ENCODE results near the gene TRAT1.
"Not testable (repeated sequence)": the region's sequence is repeated elsewhere in the genome, so short reads cannot be mapped to it uniquely, and the experiment has no call there.

TRAT1 gene

DNA sequence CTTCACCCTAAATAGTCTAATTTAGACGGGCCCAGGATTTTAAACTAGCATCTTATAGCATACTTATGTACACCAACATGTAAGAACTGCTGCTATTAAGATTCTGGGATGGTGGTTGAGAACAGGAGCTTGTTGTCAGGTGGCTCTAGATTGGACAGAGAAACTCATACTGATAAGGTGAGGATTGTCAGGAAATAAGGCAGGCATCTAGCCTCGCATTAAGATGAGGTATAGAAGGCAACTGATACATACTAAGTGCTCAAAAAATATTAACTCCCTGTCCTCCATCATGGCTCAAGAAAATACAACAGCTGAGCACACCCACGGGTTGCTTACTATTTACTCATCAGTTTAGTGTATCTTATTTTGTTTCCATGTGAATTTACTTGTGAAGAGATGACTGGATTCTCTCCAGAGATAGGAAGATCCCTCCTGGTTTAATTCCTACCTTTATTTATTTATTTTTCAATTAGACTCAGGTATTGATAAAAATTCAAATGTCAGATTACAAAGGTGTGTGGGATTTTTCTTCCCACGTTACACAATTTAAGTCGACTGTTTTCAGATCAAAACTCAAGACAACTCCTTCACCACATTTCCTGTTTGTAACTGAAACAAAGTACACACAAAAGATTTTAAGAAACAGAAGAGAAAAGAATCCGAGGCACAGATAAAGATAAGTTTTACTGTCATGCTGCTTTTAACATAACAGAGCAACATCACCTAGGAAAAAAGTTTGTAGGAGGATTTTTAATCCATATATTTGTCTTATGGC, at the start of gene TRAT1:
Gene TRAT1 (plus strand): TSS at position 664 of the 775 bp plus-strand sequence. CDS start 142 bp downstream, outside the sequence.
- DNase-seq (ENCODE audit: low read depth in 2 of 2): no peak

DNA sequence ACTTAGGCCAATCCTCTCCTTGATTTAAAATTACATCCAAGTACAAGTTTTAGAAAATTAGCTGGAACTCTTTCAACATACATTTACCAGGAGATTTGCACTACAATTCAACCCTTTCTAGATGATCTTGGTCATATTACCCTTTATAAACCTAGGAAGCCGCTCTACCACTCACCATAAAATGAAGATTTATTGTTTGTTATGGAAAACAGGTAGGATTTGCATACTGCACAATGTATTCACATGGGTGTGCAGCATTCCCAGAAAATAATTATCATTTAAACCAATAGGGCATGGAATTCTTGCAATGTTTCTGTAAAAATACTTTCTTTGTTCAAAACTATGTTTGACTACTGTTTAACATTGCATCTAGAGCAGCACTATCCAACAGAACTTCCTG, 46.9 kb upstream of the TRAT1 start:
- DNase-seq (ENCODE audit: low read depth in 2 of 2): no peak

DNA sequence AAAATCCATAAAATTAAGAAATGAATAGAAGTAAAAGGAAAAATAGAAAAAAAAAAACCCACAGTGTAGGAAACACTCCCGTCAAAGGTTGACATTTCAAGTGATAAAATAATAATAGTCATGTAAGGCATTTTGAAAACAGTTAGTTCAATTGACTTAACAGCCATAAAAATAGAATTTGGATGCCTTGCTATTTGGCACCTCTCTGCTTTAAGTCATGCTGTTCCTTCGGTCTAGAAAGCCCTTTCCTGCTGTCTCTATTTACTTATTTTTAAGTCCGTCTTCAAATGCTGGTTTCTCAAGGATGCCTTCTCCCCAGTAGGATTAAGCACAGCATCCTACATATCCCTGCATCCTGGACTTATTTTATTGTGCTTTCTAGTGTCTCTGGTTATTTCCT, 43.1 kb upstream of the TRAT1 start:
- DNase-seq (ENCODE audit: low read depth in 2 of 2): no peak

GRCh38 chr3:108780235-108780634, 42.4 kb upstream of the TRAT1 start:
- DNase-seq (ENCODE audit: low read depth in 2 of 2): no peak

- DNase-seq (ENCODE audit: low read depth in 2 of 2): no peak
Measured at GRCh38 chr3:108791473-108791872, 31.1 kb upstream of the TRAT1 start.

- no peak for DNase-seq (ENCODE audit: low read depth in 2 of 2)
Measured at GRCh38 chr3:108804437-108804836, 18.1 kb upstream of the TRAT1 start.

- no peak for DNase-seq (ENCODE audit: low read depth in 2 of 2)
Measured at GRCh38 chr3:108804966-108805365, 17.6 kb upstream of the TRAT1 start.

DNA sequence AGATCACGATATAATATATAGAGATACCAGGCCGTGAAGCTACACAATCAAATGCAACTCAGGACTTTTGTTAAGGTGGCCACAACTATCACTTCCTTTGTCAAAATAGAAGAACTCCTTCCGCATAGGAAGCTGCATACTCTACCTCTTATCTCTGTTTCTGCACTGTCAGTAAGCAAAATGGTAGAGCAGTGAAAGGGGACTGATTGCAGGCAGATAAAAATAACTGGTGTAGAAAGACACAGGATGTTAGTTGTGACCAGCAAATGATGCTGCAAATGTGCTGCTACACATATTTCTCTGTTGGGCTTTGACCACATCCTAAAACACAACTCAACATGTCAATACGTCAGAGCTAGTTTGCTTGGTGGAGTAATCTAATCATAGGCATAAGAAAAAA, 16.3 kb upstream of the TRAT1 start:
- no peak for DNase-seq (ENCODE audit: low read depth in 2 of 2)

- peak in 1 of 2 donors; percentile 27 for DNase-seq (ENCODE audit: low read depth in 2 of 2)
Measured at GRCh38 chr3:108818404-108818803, 4.2 kb upstream of the TRAT1 start.

DNA sequence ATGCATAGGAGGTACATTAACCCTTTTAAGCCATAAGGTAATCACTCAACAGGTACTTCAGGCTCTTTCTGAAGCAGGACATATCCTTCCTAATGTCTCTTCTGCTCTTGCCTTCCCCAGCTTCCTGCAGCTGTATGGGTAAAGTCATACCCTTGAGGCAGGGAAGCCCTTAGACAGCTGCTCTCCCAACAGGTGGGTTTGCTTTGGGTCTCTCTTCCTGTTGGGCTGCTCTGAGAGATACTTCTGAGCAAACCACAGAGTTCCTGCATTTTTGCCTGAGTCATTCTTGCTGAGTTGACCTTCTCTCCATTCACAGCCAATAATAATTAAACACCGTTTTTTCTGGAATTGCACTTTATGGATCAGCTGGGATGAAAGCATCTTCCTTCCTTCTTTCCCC, 2.0 kb upstream of the TRAT1 start:
- no peak for DNase-seq (ENCODE audit: low read depth in 2 of 2)

DNA sequence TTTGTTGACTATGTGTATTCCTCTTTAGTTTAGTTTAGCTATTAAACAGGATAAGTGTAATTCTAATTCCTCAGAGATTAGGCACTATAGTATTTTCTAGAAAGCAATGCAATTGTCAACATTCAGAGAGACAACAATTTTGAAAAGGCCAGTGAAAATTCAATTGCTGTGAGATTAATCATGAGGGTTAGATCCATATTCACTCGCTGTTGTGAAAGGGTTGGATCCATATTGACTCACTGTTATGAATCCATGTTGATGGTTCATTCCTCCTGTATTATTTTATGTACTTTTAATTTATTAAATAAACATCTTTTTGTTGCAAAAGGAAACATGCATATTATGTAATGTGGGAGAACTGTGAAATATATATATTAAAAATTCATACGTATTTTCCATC, 641 bp downstream of the TRAT1 start:
- no peak for DNase-seq (ENCODE audit: low read depth in 2 of 2)

DNA sequence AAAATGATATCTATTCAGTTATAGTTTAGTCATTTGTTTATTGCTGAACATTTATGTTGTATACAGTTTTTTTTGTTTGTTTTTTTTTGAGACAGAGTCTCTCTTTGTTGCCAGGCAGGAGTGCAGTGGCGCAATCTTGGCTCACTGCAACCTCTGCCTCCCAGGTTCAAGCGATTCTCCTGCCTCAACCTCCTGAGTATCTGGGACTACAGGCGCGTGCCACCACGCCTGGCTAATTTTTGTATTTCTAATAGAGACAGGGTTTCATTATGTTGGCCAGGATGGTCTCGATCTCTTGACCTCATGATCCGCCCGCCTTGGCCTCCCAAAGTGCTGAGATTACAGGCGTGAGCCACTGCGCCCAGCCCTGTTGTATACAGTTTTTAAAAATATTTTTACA, 1.2 kb downstream of the TRAT1 start:
- not testable (repeated sequence) for DNase-seq (ENCODE audit: low read depth in 2 of 2)

GRCh38 chr3:108826309-108827187, 4.0 kb downstream of the TRAT1 start:
- DNase-seq (ENCODE audit: low read depth in 2 of 2): no peak

DNA sequence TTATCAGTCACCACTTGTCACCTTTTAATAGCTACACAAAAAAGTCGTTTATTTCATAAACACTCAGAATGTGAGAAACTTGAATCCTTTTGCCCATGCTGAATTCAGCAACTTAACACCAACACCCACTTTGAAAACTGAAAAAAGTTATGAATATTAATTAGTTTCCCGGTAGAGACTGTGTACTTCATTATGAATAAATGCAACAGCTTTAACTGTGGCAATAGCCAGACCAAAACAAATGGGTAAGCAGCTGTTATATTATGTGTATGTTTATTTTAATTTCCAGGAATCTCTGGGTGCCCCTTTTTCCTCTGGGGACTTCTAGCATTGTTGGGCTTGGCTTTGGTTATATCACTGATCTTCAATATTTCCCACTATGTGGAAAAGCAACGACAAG, 7.8 kb downstream of the TRAT1 start:
- DNase-seq (ENCODE audit: low read depth in 2 of 2): no peak

DNA sequence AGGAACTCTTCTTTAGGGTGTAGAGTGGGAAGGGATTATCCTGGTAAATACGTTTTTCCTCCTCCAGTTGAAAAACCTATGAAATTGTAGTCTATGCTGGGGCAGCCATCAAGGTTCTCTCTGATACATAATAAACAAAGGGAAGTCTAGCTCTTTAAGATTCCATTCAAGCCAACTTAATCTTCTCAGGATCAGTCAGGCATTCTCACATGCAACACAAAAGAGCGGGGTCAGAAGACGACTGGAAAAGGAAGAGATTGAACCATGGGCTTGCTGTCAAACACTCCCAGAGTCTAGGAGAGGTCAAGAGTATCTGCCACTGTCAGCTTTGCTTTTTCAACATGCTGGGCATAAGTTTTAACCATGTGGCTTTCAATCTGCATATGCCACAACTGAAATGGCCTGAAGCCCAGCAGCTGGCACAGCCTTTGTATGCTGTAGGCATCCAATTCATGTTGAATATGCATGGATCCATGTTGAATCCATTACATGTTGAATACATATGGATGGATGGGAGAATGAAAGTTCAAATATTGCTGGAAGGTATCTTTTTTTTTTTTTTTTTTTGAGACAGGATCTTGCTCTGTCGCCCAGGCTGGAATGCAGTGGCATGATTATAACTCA, 8.5 kb downstream of the TRAT1 start:
- DNase-seq (ENCODE audit: low read depth in 2 of 2): no peak

DNA sequence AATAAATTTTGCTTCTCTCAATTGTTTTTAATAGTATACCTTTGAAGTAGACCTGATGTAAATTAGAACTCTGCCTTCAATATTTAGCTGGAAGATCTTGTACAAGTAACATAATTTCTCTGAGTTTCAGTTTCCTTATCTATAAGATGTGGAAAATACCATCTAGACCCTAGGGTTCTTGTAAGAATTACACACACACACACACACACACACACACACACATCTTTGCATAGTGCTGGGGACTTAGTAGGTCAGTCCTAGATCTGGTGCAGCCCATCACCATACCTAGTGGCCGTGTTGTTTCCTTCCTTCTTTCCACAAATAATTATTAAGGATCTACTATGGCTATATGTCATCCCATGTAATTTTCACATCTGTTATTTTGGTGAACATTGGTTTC, 11.0 kb downstream of the TRAT1 start:
- DNase-seq (ENCODE audit: low read depth in 2 of 2): no peak

DNA sequence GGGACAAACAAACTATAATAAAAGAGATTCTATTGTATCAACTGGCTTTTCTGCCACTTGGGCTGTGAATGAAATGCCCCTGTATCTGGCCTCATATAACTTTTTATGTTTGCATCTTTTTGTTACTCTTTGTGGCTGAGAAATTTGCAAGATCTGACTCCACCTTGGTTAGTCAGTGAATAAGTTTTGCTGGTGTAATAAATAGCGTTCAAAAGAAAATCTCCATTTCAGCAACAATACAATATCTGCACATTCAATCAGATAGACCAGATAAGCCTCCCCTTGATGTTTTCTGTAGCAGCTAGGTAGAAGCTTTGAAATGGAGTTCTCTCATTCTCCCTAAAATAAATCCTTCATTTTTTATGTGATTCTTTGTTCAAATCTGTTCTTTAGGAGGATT, 12.0 kb downstream of the TRAT1 start:
- DNase-seq (ENCODE audit: low read depth in 2 of 2): no peak

GRCh38 chr3:108835101-108835500, 12.5 kb downstream of the TRAT1 start:
- DNase-seq (ENCODE audit: low read depth in 2 of 2): no peak

GRCh38 chr3:108838436-108838835, 15.8 kb downstream of the TRAT1 start:
- DNase-seq (ENCODE audit: low read depth in 2 of 2): peak; percentile 22 to 37

DNA sequence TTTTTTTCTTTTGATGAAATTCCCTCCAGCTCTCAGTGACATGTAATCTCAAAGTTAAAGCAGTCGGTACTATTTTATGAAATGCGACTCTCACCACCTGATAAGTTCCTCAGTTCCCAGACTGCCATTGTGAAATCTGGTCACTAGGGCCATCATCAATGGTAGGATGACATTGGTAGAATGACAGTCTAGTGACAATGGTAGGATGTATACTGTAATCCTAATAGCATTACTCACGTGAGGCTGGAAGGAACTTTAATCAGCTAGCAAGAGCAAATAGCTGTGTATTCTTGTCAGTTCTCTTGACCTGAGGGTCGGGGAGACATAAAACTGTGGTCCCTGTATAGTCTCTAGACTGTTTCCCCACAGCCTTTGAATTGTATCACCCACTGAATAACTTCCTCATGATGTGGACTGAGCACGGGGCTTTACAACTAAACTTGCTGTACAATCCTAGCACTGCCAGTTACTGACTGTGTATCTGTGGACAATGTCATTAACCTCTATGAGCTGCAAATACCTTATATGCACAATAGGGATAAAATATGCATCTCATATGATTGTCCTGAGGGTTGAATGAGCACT, 23.2 kb downstream of the TRAT1 start:
- DNase-seq (ENCODE audit: low read depth in 2 of 2): no peak

DNA sequence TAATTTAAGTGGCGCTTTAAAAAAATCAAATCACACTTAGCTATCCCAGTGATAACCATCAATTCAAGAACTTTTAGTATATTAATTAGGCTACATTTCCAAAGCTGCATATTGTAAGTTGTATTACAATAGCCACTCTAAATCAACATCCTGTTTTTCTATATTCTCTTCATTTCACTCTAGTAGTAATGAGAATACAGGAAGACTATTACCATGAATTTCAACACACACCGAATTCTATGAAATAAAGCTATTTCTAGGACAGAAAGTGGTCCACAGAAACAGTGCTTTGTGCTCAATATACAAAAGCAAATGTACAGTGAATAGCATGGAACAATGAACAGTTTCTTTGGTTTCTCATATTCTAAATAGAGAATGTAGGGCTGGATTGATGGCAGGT, 24.6 kb downstream of the TRAT1 start:
- no peak for DNase-seq (ENCODE audit: low read depth in 2 of 2)

DNA sequence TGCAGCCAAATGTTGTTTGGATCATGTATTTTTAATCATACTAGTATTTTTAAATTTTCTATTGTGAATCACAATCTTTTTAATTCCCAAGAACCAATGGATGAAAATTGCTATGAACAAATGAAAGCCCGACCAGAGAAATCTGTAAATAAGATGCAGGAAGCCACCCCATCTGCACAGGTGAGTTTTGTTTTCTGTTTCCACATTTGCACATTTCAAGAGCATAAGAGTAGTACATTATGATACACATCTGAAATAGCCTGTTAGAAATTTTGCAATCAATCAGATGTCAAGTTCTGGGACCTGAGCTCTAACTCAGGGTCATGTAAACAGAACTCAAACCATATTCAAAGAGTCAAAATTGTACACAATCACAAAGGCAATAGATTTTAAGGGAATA, 26.5 kb downstream of the TRAT1 start:
- no peak for DNase-seq (ENCODE audit: low read depth in 2 of 2)

Data from stimulated activated CD8-positive, alpha-beta memory T cell treated with anti-CD3 and anti-CD28 coated beads, Interleukin-15, amount 100 ng/mL, for 48 hours (primary cell).